Endothelial cell of hepatic sinusoid (primary cell): Measurements from ENCODE around the gene ATP1A3.
"Not testable (repeated sequence)": the region's sequence is repeated elsewhere in the genome, so short reads cannot be mapped to it uniquely, and the experiment has no call there.

Experiments
- in situ Hi-C: cut with HindIII; loops from 2 replicates; pipeline ENCODE4 v1.10.0; 2017; ENCODE audit warnings: low sequenced_read_pairs

The ATP1A3 gene

GRCh38 chr19:41993612-41994483 lies at the start of gene ATP1A3:
TSS of gene ATP1A3 (minus strand) at chr19:41994230. CDS start at chr19:41994076, 154 bp downstream.
- in situ Hi-C loops: no loop called here

- in situ Hi-C loops: no loop called here
These were observed 48.6 kb upstream of the ATP1A3 start for GRCh38 chr19:42042455-42043170.

DNA sequence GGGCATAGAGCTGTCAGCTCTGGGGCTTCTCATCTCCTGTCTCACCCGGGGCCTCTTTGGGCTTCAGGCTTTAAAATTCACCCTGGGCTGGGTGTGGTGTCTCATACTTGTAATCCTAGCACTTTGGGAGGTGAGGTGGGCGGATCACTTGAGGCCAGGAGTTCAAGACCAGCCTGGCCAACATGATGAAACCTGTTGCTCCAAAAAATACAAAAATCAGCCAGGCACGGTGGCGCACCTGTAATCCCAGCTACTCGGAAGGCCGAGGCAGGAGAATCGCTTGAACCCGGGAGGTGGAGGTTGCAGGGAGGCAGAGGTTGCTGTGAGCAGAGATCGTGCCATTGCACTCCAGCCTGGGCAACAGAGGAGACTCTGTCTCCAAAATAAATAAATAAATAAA lies 46.5 kb upstream of the ATP1A3 start:
- in situ Hi-C loops: not testable (repeated sequence)

- in situ Hi-C loops: no loop called here
These were observed 46.0 kb upstream of the ATP1A3 start for GRCh38 chr19:42040031-42040430.

DNA sequence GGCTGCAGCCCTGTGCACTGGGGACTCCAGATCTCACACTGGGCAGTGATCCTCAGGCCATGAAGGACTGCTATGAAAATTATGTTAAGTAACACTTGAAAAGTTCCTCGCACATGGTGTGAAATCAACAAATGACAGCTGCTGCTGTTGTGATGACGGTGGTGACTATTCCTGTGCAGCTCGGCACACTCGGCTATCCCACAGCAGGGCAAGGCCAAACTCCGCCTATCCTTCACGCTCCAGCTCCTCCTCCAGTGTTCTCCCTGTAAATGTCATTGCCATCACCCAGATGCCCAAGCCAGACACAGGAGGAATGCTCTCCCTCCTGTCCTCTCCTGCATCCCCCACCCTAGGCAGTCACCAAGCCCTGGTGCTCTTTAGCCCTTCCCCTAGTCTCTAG lies 44.6 kb upstream of the ATP1A3 start:
- in situ Hi-C loops: no loop called here

GRCh38 chr19:42037649-42038048 lies 43.6 kb upstream of the ATP1A3 start:
- in situ Hi-C loops: no loop called here

GRCh38 chr19:42034640-42035391 lies 40.8 kb upstream of the ATP1A3 start:
- in situ Hi-C loops: not testable (repeated sequence)

- in situ Hi-C loops: no loop called here
These were observed 39.4 kb upstream of the ATP1A3 start for GRCh38 chr19:42033413-42033812.

DNA sequence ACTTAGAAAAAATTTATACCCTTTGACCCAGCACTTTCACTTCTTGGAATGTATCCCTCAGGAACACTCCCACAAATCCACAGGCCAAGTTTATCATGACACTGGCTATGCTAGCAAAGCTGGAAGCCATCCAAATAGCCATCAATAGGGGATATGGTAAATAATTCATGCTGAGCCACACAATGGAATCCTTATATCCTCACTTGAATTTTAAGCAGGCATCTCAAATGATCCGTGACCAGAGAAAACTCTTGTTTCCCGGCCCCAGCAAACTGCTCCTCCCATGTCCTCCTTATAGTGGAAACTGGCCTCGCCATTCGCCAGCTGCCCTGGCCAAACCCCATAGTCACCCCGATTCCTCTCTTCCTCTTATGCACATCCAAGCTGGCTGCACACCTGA lies 38.4 kb upstream of the ATP1A3 start:
- in situ Hi-C loops: no loop called here

GRCh38 chr19:42030645-42031440 lies 36.8 kb upstream of the ATP1A3 start:
- in situ Hi-C loops: no loop called here

- in situ Hi-C loops: no loop called here
These were observed 34.5 kb upstream of the ATP1A3 start for GRCh38 chr19:42028304-42029216.

- in situ Hi-C loops: no loop called here
These were observed 30.6 kb upstream of the ATP1A3 start for GRCh38 chr19:42024622-42025111.

GRCh38 chr19:42023943-42024260 lies 29.9 kb upstream of the ATP1A3 start:
- in situ Hi-C loops: no loop called here

- in situ Hi-C loops: no loop called here
These were observed 29.3 kb upstream of the ATP1A3 start for GRCh38 chr19:42023121-42023942.

DNA sequence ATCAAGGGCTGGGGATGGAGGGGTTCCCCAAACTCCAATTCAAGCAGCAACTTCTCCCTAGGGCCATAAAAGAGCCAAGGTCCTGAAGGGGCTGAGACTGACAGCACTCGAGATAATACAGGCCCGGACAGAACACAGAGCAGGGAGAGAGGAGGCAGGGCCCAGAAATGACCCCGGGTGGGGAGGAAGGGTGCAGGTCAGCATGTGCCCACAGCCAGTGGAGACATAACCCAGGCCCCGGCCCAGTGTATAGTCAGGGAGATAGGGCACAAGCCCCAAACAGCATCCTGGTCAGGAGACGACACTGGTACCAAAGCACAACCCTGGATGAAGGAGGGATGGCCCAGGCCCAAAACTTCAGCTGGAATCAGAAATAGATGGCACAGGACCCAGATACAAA lies 28.6 kb upstream of the ATP1A3 start:
- in situ Hi-C loops: no loop called here

DNA sequence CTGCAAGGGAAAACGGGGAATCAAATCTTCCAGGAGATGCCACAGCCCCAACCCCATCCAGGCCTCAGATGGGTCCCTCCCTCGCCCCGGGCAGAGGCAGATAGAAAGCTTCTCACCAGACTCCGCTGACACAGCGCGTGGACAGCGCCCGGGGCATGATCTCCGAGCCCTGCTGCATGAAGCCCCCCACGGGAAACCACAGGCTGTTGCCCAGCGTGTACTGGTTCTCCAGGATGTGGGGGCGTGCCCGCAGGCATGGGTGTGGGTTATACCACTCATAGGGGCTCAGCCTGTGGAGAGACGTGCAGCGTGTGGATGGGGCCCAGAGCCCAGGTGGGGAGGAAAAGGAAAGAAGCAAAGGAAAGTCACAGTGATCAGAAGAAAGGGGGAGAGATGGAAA lies 27.2 kb upstream of the ATP1A3 start:
- in situ Hi-C loops: no loop called here

- in situ Hi-C loops: no loop called here
These were observed 24.6 kb upstream of the ATP1A3 start for GRCh38 chr19:42018503-42019193.

DNA sequence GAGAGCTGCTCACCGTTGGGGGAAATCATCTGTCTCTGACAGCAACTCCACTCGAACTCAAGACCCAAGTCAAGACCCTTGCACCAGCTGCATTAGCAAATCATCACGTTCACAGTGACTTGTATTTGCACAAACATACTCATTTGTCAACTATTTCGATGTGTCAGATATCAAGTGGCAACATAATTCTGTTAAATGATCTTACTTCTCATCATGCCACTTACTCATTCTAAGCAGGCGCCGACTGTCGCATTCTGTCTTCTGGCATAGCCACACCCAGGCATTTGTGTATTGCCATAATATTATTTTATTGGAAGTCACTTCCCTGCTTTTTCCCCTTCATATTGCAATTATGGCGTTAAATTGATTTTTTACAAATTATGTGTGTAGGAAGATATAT lies 23.0 kb upstream of the ATP1A3 start:
- in situ Hi-C loops: no loop called here
